IPS-18a (cell line): ENCODE measurements around the gene CACNA2D1.
"Not testable (repeated sequence)": the region's sequence is repeated elsewhere in the genome, so short reads cannot be mapped to it uniquely, and the experiment has no call there.

Experiments used
- H3K27ac ChIP-seq: one replicate; pipeline ENCODE4 v1.5.1; 2013; ENCODE audit warnings: low read length
- H3K27me3 ChIP-seq: one replicate; pipeline ENCODE4 v1.6.1; 2013; ENCODE audit warnings: mild to moderate bottlenecking, low read length; ENCODE audit not compliant: control insufficient read depth, insufficient read depth
- H3K36me3 ChIP-seq: one replicate; pipeline ENCODE4 v1.6.1; 2013; ENCODE audit warnings: low read depth, low read length; ENCODE audit not compliant: control insufficient read depth
- H3K4me1 ChIP-seq: one replicate; pipeline ENCODE4 v1.6.1; 2013; ENCODE audit warnings: low read depth, low read length; ENCODE audit not compliant: control insufficient read depth
- H3K4me3 ChIP-seq: one replicate; pipeline ENCODE4 v1.5.1; 2013; ENCODE audit warnings: low read length
- H3K9ac ChIP-seq: one replicate; pipeline ENCODE4 v1.6.1; 2013; ENCODE audit warnings: mild to moderate bottlenecking, low read length, moderate library complexity
- H3K9me3 ChIP-seq: one replicate; pipeline ENCODE4 v1.6.1; 2013; ENCODE audit warnings: low read depth, low read length; ENCODE audit not compliant: control insufficient read depth

Gene CACNA2D1

DNA sequence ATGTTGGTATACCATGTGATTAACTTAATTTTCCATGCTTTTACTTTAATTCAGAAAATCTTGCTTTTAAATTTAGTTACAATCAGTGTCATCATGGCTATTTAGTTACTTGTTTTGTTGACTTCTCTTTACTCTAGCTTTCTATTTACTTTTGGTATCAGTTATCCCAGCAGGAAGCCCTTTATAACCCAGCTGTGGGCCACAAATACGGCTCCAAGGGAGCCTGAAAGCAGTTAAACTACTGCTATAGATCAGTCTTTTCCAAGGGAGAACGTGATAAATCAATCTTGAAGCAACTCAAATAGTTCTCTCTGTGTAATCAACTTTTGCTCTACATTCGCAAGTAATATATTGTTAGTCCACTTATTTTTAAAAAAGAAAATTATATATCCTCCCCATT lies 287.4 kb downstream of the CACNA2D1 start:
- H3K4me3 ChIP-seq = no peak overlapping the region
- peaks cover 8% of the 10 kb centered on the region for H3K4me1 ChIP-seq
- H3K9me3 ChIP-seq = no peaks in the 10 kb centered on the region
- H3K27ac ChIP-seq = no peak overlapping the region
- peaks cover 27% of the 10 kb centered on the region for H3K27me3 ChIP-seq
- no peak overlapping the region for H3K9ac ChIP-seq
- no peaks in the 10 kb centered on the region for H3K36me3 ChIP-seq

DNA sequence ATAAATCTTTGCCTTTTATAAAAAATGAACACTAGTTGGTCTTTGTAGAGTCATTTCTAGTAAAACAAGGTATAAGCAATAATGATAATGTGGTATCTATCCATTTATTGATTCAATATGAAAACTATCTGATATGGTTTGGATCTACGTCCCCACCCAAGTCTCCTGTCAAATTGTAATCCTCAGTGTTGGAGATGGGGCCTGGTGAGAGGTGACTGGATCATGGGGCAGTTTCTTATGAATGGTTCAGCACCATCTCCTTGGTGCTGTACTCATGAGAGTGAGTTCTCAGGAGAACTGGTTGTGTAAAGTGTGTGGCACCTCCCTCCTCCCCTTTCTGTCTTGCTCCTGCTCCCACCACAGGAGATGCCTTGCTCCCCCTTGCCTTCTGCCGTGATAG lies 288.8 kb downstream of the CACNA2D1 start:
- Histone ChIP-seq H3K36me3 (no peaks in the 10 kb centered on the region), H3K9ac (no peak overlapping the region), H3K27me3 (peaks cover 27% of the 10 kb centered on the region), H3K9me3 (no peaks in the 10 kb centered on the region), H3K4me1 (peaks cover 8% of the 10 kb centered on the region), H3K27ac (no peak overlapping the region), H3K4me3 (no peak overlapping the region)

DNA sequence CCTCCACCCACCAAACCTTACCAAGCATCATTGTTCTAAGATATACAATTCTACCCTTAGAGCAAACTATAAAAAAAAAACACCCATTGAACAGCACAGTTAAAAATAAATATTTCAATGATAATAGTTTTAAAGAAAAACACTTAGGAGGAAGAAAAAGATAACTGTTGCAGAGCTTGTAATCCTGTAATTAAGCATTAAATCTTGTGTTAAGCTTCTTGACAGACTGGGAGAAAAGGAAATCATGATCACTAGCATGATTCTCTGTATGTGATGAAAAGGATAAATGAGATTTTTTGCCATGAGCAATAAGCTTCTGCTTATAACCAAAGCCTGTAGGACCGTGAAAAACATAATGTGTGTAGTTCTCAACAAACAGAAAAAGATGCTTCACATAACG lies 289.8 kb downstream of the CACNA2D1 start:
- H3K36me3 ChIP-seq = no peaks in the 10 kb centered on the region
- H3K4me1 ChIP-seq = peaks cover 8% of the 10 kb centered on the region
- H3K27me3 ChIP-seq = peaks cover 27% of the 10 kb centered on the region
- no peak overlapping the region for H3K4me3 ChIP-seq
- no peaks in the 10 kb centered on the region for H3K9me3 ChIP-seq
- no peak overlapping the region for H3K9ac ChIP-seq
- H3K27ac ChIP-seq = no peak overlapping the region

DNA sequence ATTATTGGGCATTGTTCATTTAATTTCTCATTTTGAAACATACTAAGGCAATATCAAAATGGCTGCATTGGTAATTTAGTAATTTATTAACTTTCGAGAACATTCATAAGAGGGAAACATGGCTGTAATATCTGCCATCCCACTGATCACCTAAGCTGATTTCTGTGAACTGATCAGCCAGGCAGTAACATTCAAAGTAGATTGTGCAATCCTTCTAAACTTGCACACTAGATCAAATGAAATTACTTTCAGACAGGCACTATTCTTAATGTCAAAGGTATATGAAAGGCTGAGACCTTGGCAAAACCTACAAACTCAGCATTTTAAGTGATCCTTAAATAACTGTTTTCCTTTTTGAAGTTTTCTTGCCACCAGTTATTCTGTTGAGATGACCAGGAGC lies 290.7 kb downstream of the CACNA2D1 start:
- Histone ChIP-seq H3K9me3 (no peaks in the 10 kb centered on the region), H3K36me3 (no peaks in the 10 kb centered on the region), H3K27ac (no peak overlapping the region), H3K4me3 (no peak overlapping the region), H3K9ac (no peak overlapping the region), H3K4me1 (peaks cover 8% of the 10 kb centered on the region), H3K27me3 (peaks cover 27% of the 10 kb centered on the region)

DNA sequence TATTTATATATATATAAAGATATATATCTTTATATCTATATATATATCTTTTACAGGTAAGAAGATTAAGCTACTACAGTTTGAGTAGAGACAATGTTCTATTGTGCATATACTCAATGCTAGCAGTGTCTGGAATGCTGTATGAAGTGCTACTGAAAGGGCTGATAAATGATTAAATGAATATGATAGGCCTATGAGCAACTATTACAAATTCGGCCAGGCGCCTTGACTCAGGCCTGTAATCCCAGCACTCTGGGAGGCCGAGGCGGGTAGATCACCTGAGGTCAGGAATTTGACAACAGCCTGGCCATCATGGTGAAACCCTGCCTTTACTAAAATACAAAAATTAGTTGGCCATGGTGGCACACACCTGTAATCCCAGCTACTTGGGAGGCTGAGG lies 297.1 kb downstream of the CACNA2D1 start:
- Histone ChIP-seq H3K4me1 (no peaks in the 10 kb centered on the region), H3K36me3 (no peaks in the 10 kb centered on the region), H3K9ac (no peak overlapping the region)

DNA sequence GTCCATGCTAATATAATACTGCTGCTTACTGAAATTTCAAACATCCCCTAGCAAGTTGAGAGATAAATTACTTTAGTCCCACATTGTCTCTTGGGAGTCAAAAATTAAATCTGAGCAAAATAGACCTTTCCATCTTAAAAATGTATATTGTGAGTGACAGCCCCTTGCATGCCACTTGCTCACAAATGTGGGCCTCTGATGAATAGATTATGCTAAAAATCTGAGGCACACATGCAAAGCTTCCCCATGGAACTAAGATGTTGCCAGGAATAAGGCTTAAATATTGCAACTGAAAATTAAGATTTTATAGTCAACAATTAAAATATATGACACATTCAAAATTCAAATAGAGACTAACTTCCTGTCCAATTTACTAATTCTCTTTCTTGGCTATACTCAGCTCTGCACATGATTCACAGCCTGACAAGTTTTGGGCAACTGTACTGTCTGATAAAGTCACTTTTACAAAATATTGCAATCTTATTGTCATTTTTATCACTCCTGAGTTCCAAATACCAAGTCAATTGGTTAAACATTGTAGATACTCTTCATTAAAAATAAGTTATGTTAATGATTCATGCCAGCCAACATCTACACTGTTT lies 301.2 kb downstream of the CACNA2D1 start:
- no peak overlapping the region for H3K4me3 ChIP-seq
- no peaks in the 10 kb centered on the region for H3K36me3 ChIP-seq
- no peaks in the 10 kb centered on the region for H3K9me3 ChIP-seq
- no peaks in the 10 kb centered on the region for H3K4me1 ChIP-seq
- H3K27me3 ChIP-seq = no peaks in the 10 kb centered on the region
- no peak overlapping the region for H3K27ac ChIP-seq
- no peak overlapping the region for H3K9ac ChIP-seq

More for the DNA sequence above, 297.1 kb downstream of the CACNA2D1 start:
- Histone ChIP-seq H3K9me3 (no peaks in the 10 kb centered on the region), H3K4me3 (no peak overlapping the region), H3K27ac (no peak overlapping the region), H3K27me3 (no peaks in the 10 kb centered on the region)

DNA sequence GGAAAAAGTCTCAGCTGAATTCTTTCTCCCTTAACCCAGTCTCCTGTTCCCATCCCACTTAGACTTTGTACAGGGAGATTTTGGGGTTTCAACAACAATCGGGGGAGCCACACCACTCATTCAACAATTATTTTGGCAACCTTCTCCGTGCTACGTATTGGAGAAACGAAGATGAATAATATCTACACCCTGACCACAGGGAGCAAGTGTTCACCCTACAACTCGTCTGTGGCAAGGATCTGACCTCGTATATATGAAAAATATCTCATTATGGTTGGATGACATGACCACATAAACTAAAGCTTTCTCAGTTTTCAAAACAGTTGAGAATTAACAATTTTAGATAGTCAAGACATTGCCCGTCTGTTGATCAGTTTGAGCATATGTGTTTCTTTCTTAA lies 302.1 kb downstream of the CACNA2D1 start:
- no peaks in the 10 kb centered on the region for H3K9me3 ChIP-seq
- H3K27ac ChIP-seq = no peak overlapping the region
- H3K4me1 ChIP-seq = no peaks in the 10 kb centered on the region
- no peak overlapping the region for H3K9ac ChIP-seq
- H3K36me3 ChIP-seq = no peaks in the 10 kb centered on the region
- H3K27me3 ChIP-seq = no peaks in the 10 kb centered on the region
- no peak overlapping the region for H3K4me3 ChIP-seq

DNA sequence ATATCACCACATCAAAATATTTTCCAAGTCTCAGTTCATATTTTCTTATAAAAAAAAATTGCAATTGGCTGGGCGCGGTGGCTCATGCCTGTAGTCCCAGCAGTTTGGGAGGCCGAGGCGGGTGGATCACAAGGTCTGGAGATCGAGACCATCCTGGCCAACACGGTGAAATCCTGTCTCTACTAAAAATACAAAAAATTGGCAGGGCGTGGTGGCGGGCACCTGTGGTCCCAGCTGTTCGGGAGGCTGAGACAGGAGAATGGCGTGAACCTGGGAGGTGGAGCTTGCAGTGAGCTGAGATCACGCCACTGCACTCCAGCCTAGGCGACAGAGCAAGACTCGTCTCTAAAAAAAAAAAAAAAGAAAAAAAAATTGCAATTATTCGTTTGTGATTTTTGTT lies 303.0 kb downstream of the CACNA2D1 start:
- H3K4me3 ChIP-seq, H3K27ac ChIP-seq, H3K9ac ChIP-seq, H3K36me3 ChIP-seq, H3K9me3 ChIP-seq, H3K27me3 ChIP-seq, H3K4me1 ChIP-seq: not testable (repeated sequence)

DNA sequence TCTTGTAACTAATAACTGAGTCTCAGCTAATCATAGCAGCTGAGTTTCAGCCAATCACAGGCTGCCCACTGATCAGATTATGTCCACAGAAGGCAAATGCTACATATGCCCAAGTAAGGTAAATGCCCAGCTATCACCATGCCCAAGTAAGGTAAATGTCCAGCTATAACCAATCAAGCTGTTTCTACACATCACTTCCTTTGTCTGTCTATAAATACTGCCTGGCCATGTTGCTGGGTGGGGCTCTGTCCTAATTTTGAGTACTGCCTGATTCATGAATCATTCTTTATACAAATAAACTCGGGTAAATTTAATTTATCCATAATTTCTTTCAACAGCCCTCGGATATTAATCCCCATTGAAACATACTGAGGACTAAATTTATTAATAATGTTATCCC lies 312.4 kb downstream of the CACNA2D1 start:
- no peaks in the 10 kb centered on the region for H3K27me3 ChIP-seq
- H3K36me3 ChIP-seq = no peaks in the 10 kb centered on the region
- no peaks in the 10 kb centered on the region for H3K4me1 ChIP-seq
- H3K9me3 ChIP-seq = no peaks in the 10 kb centered on the region
- H3K9ac ChIP-seq = no peak overlapping the region
- H3K4me3 ChIP-seq = no peak overlapping the region
- H3K27ac ChIP-seq = no peak overlapping the region

DNA sequence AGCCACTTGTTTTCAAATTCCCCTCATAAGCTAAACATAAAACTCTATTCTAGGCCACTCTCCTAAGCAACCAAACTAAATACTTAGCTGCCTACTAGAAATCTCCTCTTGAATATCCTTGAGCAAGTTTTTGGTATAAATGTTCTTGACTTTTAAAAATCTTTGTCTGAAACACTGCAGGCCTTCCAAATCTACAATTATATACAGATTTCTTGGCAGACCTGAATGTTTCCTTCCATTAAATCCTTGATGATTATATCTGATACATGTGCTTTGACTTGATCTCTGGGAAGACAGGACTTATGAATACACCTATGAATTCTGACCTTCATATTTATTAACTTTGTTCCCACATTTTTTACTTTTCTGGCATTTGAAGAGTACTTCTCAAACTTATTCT lies 314.5 kb downstream of the CACNA2D1 start:
- Histone ChIP-seq H3K27ac (no peak overlapping the region), H3K27me3 (no peaks in the 10 kb centered on the region), H3K36me3 (no peaks in the 10 kb centered on the region), H3K4me1 (no peaks in the 10 kb centered on the region), H3K9me3 (peaks cover 10% of the 10 kb centered on the region), H3K9ac (no peak overlapping the region), H3K4me3 (no peak overlapping the region)

DNA sequence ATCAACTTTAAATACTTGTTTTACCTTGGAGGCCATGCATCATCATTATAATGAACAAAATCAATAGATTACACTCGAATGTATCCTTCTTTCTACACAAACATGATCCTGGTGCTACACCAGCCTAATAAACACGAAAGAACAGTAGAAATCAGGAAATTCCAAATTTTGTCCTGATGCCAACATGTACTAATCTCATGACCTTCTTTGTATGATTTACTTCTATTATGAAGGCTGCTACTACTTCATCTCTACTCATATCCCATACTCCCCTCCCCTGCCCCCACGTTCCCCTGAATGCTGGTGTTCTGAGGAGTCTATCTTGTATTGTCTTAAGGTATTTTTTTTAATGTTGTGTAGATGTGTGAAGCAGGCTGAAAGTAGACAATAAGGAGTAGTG lies 315.0 kb downstream of the CACNA2D1 start:
- Histone ChIP-seq H3K27me3 (no peaks in the 10 kb centered on the region), H3K27ac (no peak overlapping the region), H3K9me3 (peaks cover 10% of the 10 kb centered on the region), H3K4me1 (no peaks in the 10 kb centered on the region), H3K4me3 (no peak overlapping the region), H3K36me3 (no peaks in the 10 kb centered on the region), H3K9ac (no peak overlapping the region)

DNA sequence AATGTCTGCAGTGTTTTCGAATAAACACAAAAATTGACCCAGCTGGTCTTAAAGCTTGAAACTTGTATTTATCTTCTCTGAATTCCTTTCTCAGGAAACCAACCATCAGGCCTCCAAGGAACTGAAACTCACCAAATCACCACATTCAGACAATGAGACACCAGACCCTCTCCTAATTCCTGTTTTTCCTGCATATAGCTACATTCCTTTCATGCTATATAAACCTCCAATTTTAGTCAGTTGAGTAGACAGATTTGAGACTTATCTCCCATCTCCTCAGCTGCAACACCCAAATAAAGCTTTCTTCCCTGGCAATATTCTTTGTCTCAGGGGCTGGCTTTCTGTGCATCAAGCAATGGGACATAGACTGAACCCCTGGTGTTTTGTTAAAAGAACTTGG lies 317.0 kb downstream of the CACNA2D1 start:
- H3K4me1 ChIP-seq = peaks cover 16% of the 10 kb centered on the region
- no peaks in the 10 kb centered on the region for H3K36me3 ChIP-seq
- H3K27ac ChIP-seq = no peak overlapping the region
- H3K9ac ChIP-seq = no peak overlapping the region
- H3K4me3 ChIP-seq = no peak overlapping the region
- peaks cover 10% of the 10 kb centered on the region for H3K9me3 ChIP-seq
- H3K27me3 ChIP-seq = no peaks in the 10 kb centered on the region
